Measurements from ENCODE around the gene SOX1.

The SOX1 gene

GRCh38 chr13:112074139-112074865 is 7.4 kb downstream of the SOX1 start:
- H3K27ac ChIP-seq (ENCODE audit: low read depth, low read length), result no peak overlapping the region
- H3K79me1 ChIP-seq (ENCODE audit: low read length), result no peaks in the 10 kb centered on the region
- peaks cover 60% of the 10 kb centered on the region for H3K27me3 ChIP-seq (ENCODE audit: insufficient read depth, low read length)
- H4K12ac ChIP-seq (ENCODE audit: low read depth, low read length), result no peak overlapping the region
- WGBS (ENCODE audit: extremely low coverage, insufficient coverage, insufficient read length), result no CpG with 5 or more reads among the region's 17 CpGs
- H3K14ac ChIP-seq (ENCODE audit: low read length), result no peak overlapping the region
- no peak for DNase-seq
- H2AFZ ChIP-seq (ENCODE audit: insufficient read depth, low read length, poor library complexity), result no peak overlapping the region
- H3K9me3 ChIP-seq (ENCODE audit: insufficient read depth, low read depth, low read length), result peaks cover 3% of the 10 kb centered on the region
- H2BK120ac ChIP-seq (ENCODE audit: insufficient read depth, low read length, poor library complexity), result no peak overlapping the region
- H3K4me2 ChIP-seq (ENCODE audit: low read length), result no peak overlapping the region
- H4K8ac ChIP-seq (ENCODE audit: low read depth, low read length), result no peak overlapping the region
- H3K23ac ChIP-seq (ENCODE audit: low read length), result no peak overlapping the region
- no peaks in the 10 kb centered on the region for H3K36me3 ChIP-seq (ENCODE audit: control insufficient read depth in 1 of 2, insufficient read depth in 2 of 2, low read length in 2 of 2)
- no peak overlapping the region for H2AK5ac ChIP-seq (ENCODE audit: low read length)
- H3K18ac ChIP-seq (ENCODE audit: low read length), result no peak overlapping the region
- H3K4me1 ChIP-seq (ENCODE audit: control insufficient read depth in 1 of 2, insufficient read depth in 2 of 2, low read length in 2 of 2), result peaks cover 10 to 14% of the 10 kb centered on the region in 2 experiments
- H2BK5ac ChIP-seq (ENCODE audit: low read depth, low read length, poor library complexity), result no peak overlapping the region
- H4K91ac ChIP-seq (ENCODE audit: low read depth, low read length), result no peak overlapping the region
- no peak overlapping the region for H3K4ac ChIP-seq (ENCODE audit: low read depth, low read length)
- no peaks in the 10 kb centered on the region for H3K79me2 ChIP-seq (ENCODE audit: control insufficient read depth, insufficient read depth, low read length, poor library complexity)
- H3K9ac ChIP-seq (ENCODE audit: low read length), result no peak overlapping the region
- no peak overlapping the region for H3K4me3 ChIP-seq (ENCODE audit: low read depth, low read length)
- no peak overlapping the region for H2BK12ac ChIP-seq (ENCODE audit: low read length)

- H3K79me2 ChIP-seq (ENCODE audit: control insufficient read depth, insufficient read depth, low read length, poor library complexity), result no peaks in the 10 kb centered on the region
- H3K27ac ChIP-seq (ENCODE audit: low read depth, low read length), result no peak overlapping the region
- H3K4me2 ChIP-seq (ENCODE audit: low read length), result no peak overlapping the region
- no peak overlapping the region for H3K14ac ChIP-seq (ENCODE audit: low read length)
- no peak overlapping the region for H4K8ac ChIP-seq (ENCODE audit: low read depth, low read length)
- H2BK12ac ChIP-seq (ENCODE audit: low read length), result no peak overlapping the region
- H3K27me3 ChIP-seq (ENCODE audit: insufficient read depth, low read length), result peaks cover 31% of the 10 kb centered on the region
- H3K9ac ChIP-seq (ENCODE audit: low read length), result no peak overlapping the region
- H3K23ac ChIP-seq (ENCODE audit: low read length), result no peak overlapping the region
- DNase-seq, result no peak
- peaks cover 6 to 8% of the 10 kb centered on the region in 2 experiments for H3K4me1 ChIP-seq (ENCODE audit: control insufficient read depth in 1 of 2, insufficient read depth in 2 of 2, low read length in 2 of 2)
- H2BK5ac ChIP-seq (ENCODE audit: low read depth, low read length, poor library complexity), result no peak overlapping the region
- H2BK120ac ChIP-seq (ENCODE audit: insufficient read depth, low read length, poor library complexity), result no peak overlapping the region
- H3K36me3 ChIP-seq (ENCODE audit: control insufficient read depth in 1 of 2, insufficient read depth in 2 of 2, low read length in 2 of 2), result no peaks in the 10 kb centered on the region
- H2AK5ac ChIP-seq (ENCODE audit: low read length), result no peak overlapping the region
- H3K18ac ChIP-seq (ENCODE audit: low read length), result no peak overlapping the region
- H2AFZ ChIP-seq (ENCODE audit: insufficient read depth, low read length, poor library complexity), result no peak overlapping the region
- no peak overlapping the region for H4K12ac ChIP-seq (ENCODE audit: low read depth, low read length)
- no peaks in the 10 kb centered on the region for H3K79me1 ChIP-seq (ENCODE audit: low read length)
- H4K91ac ChIP-seq (ENCODE audit: low read depth, low read length), result no peak overlapping the region
- no peak overlapping the region for H3K4ac ChIP-seq (ENCODE audit: low read depth, low read length)
- WGBS (ENCODE audit: extremely low coverage, insufficient coverage, insufficient read length), result no CpG with 5 or more reads among the region's 3 CpGs
- peaks cover 5% of the 10 kb centered on the region for H3K9me3 ChIP-seq (ENCODE audit: insufficient read depth, low read depth, low read length)
- no peak overlapping the region for H3K4me3 ChIP-seq (ENCODE audit: low read depth, low read length)
Measured at GRCh38 chr13:112077729-112078128, 10.8 kb downstream of the SOX1 start.

GRCh38 chr13:112078216-112078615 is 11.3 kb downstream of the SOX1 start:
- WGBS (ENCODE audit: extremely low coverage, insufficient coverage, insufficient read length), result no CpG with 5 or more reads among the region's 16 CpGs
- no peak overlapping the region for H3K4me3 ChIP-seq (ENCODE audit: low read depth, low read length)
- peaks cover under 1 to 3% of the 10 kb centered on the region in 2 experiments for H3K4me1 ChIP-seq (ENCODE audit: control insufficient read depth in 1 of 2, insufficient read depth in 2 of 2, low read length in 2 of 2)
- H2BK120ac ChIP-seq (ENCODE audit: insufficient read depth, low read length, poor library complexity), result no peak overlapping the region
- DNase-seq, result no peak
- H2BK5ac ChIP-seq (ENCODE audit: low read depth, low read length, poor library complexity), result no peak overlapping the region
- no peaks in the 10 kb centered on the region for H3K79me1 ChIP-seq (ENCODE audit: low read length)
- H2BK12ac ChIP-seq (ENCODE audit: low read length), result no peak overlapping the region
- no peak overlapping the region for H3K14ac ChIP-seq (ENCODE audit: low read length)
- peaks cover 5% of the 10 kb centered on the region for H3K9me3 ChIP-seq (ENCODE audit: insufficient read depth, low read depth, low read length)
- H3K27ac ChIP-seq (ENCODE audit: low read depth, low read length), result no peak overlapping the region
- H2AK5ac ChIP-seq (ENCODE audit: low read length), result no peak overlapping the region
- no peak overlapping the region for H4K91ac ChIP-seq (ENCODE audit: low read depth, low read length)
- H4K8ac ChIP-seq (ENCODE audit: low read depth, low read length), result no peak overlapping the region
- no peaks in the 10 kb centered on the region for H3K36me3 ChIP-seq (ENCODE audit: control insufficient read depth in 1 of 2, insufficient read depth in 2 of 2, low read length in 2 of 2)
- H2AFZ ChIP-seq (ENCODE audit: insufficient read depth, low read length, poor library complexity), result no peak overlapping the region
- H3K27me3 ChIP-seq (ENCODE audit: insufficient read depth, low read length), result peaks cover 27% of the 10 kb centered on the region
- no peak overlapping the region for H4K12ac ChIP-seq (ENCODE audit: low read depth, low read length)
- H3K79me2 ChIP-seq (ENCODE audit: control insufficient read depth, insufficient read depth, low read length, poor library complexity), result no peaks in the 10 kb centered on the region
- no peak overlapping the region for H3K23ac ChIP-seq (ENCODE audit: low read length)
- no peak overlapping the region for H3K18ac ChIP-seq (ENCODE audit: low read length)
- H3K9ac ChIP-seq (ENCODE audit: low read length), result no peak overlapping the region
- no peak overlapping the region for H3K4me2 ChIP-seq (ENCODE audit: low read length)
- no peak overlapping the region for H3K4ac ChIP-seq (ENCODE audit: low read depth, low read length)

DNA sequence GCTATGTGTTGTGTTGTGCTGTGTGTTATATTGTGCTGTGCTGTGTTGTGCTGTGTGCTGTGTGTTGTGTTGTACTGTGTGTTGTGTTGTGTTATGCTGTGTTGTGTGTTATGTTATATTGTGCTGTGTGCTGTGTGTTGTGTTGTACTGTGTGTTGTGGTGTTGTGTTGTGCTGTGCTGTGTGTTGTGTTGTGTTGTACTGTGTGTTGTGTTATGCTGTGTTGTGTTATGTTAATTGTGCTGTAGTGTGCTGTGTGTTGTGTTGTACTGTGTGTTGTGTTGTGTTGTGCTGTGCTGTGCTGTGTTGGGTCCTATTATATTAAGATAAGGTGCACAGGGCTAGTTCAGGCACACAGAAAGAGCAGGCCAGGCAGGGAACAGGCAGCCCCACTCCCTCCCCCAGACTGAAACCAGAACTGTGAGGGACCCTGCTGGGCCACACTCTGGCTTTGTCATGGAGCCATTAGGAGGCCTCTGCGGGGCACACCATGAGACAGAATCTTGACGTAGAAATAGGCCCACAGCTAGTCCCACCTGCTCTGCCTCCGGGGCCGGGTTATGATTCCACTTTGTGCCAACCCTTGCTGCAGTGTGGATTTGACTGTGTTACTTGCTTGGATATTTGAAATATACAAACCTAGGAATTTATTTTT is 12.1 kb downstream of the SOX1 start:
- Histone ChIP-seq H3K9me3 (ENCODE audit: insufficient read depth, low read depth, low read length) (peaks cover 5% of the 10 kb centered on the region), H3K18ac (ENCODE audit: low read length) (no peak overlapping the region), H3K79me1 (ENCODE audit: low read length) (no peaks in the 10 kb centered on the region), H2BK12ac (ENCODE audit: low read length) (no peak overlapping the region), H3K27me3 (ENCODE audit: insufficient read depth, low read length) (peaks cover 19% of the 10 kb centered on the region), H3K79me2 (ENCODE audit: control insufficient read depth, insufficient read depth, low read length, poor library complexity) (no peaks in the 10 kb centered on the region), H2BK120ac (ENCODE audit: insufficient read depth, low read length, poor library complexity) (no peak overlapping the region), H3K4me1 (ENCODE audit: control insufficient read depth in 1 of 2, insufficient read depth in 2 of 2, low read length in 2 of 2) (no peaks in the 10 kb centered on the region), H2BK5ac (ENCODE audit: low read depth, low read length, poor library complexity) (no peak overlapping the region), H4K12ac (ENCODE audit: low read depth, low read length) (no peak overlapping the region), H3K4me3 (ENCODE audit: low read depth, low read length) (peak overlapping the region; percentile 1), H2AFZ (ENCODE audit: insufficient read depth, low read length, poor library complexity) (no peak overlapping the region), H3K23ac (ENCODE audit: low read length) (peak overlapping the region; percentile 2), H3K4me2 (ENCODE audit: low read length) (no peak overlapping the region), H3K14ac (ENCODE audit: low read length) (no peak overlapping the region), H3K4ac (ENCODE audit: low read depth, low read length) (no peak overlapping the region), H4K91ac (ENCODE audit: low read depth, low read length) (no peak overlapping the region), H3K9ac (ENCODE audit: low read length) (no peak overlapping the region), H3K36me3 (ENCODE audit: control insufficient read depth in 1 of 2, insufficient read depth in 2 of 2, low read length in 2 of 2) (no peaks in the 10 kb centered on the region), H3K27ac (ENCODE audit: low read depth, low read length) (no peak overlapping the region), H4K8ac (ENCODE audit: low read depth, low read length) (no peak overlapping the region), H2AK5ac (ENCODE audit: low read length) (no peak overlapping the region)
- no CpG with 5 or more reads among the region's 4 CpGs for WGBS (ENCODE audit: extremely low coverage, insufficient coverage, insufficient read length)
- no peak for DNase-seq

Data from trophoblast cell (in vitro differentiated cells and primary cell).